SJCRH30 (cell line): ENCODE measurements around the gene ANKRD55. TPM values are rescaled to one million over a fixed set of nuclear protein-coding genes. Genes with fewer than 3 reads are reported as not detected.
"Not testable (repeated sequence)": the region's sequence is repeated elsewhere in the genome, so short reads cannot be mapped to it uniquely, and the experiment has no call there.

Experiments used
- DNase-seq, 2 experiments: peaks; one replicate each; pipeline ENCODE4 v3.0.0-alpha.2; 2015 to 2020
- H3K27ac ChIP-seq: fragments of 250-450 bp; sonication (Bioruptor Pico); 2 replicates; pipeline ENCODE4 v1.5.1; 2020; ENCODE audit warnings: mild to moderate bottlenecking, moderate library complexity
- H3K27me3 ChIP-seq: fragments of 250-450 bp; sonication (Bioruptor Pico); 2 replicates; pipeline ENCODE4 v1.5.1; 2020; ENCODE audit warnings: mild to moderate bottlenecking, moderate library complexity
- H3K36me3 ChIP-seq: fragments of 250-450 bp; sonication (Bioruptor Pico); 2 replicates; pipeline ENCODE4 v1.5.1; 2020; ENCODE audit warnings: mild to moderate bottlenecking, moderate library complexity
- H3K4me1 ChIP-seq: fragments of 250-450 bp; sonication (Bioruptor Pico); 2 replicates; pipeline ENCODE4 v1.5.1; 2020; ENCODE audit warnings: mild to moderate bottlenecking, moderate library complexity
- H3K4me3 ChIP-seq: fragments of 250-450 bp; sonication (Bioruptor Pico); 2 replicates; pipeline ENCODE4 v1.5.1; 2020; ENCODE audit warnings: mild to moderate bottlenecking, moderate library complexity
- H3K9me3 ChIP-seq: fragments of 250-450 bp; sonication (Bioruptor Pico); replicated peaks from 2 replicates; pipeline ENCODE4 v1.5.1; 2020; ENCODE audit warnings: mild to moderate bottlenecking, moderate library complexity
- total RNA-seq: library from RNA; depleted of rRNA; stranded (reverse); fragments of >200 nt; shearing (Covaris generic); gene quantifications from 2 replicates; pipeline ENCODE4 v1.2.3, GENCODE V29; 2014

The ANKRD55 gene
- total RNA-seq, 1 experiment from 2014 or later, result not detected

GRCh38 chr5:56110646-56111403 lies 122.3 kb downstream of the ANKRD55 start:
- no peak overlapping the region for H3K4me3 ChIP-seq
- DNase-seq, result no peak
- H3K27me3 ChIP-seq, result no peaks in the 10 kb centered on the region; the same call in 1 of the 2 replicates
- H3K27ac ChIP-seq, result no peak overlapping the region
- no peaks in the 10 kb centered on the region for H3K36me3 ChIP-seq
- no peaks in the 10 kb centered on the region for H3K4me1 ChIP-seq
- H3K9me3 ChIP-seq, result no peaks in the 10 kb centered on the region

- Histone ChIP-seq H3K27me3 (no peaks in the 10 kb centered on the region; the same call in 1 of the 2 replicates), H3K36me3 (no peaks in the 10 kb centered on the region), H3K9me3 (no peaks in the 10 kb centered on the region), H3K4me3 (no peak overlapping the region), H3K4me1 (no peaks in the 10 kb centered on the region), H3K27ac (no peak overlapping the region)
- no peak for DNase-seq
These were observed 124.9 kb downstream of the ANKRD55 start for GRCh38 chr5:56108246-56108645.

GRCh38 chr5:56106837-56107236 lies 126.3 kb downstream of the ANKRD55 start:
- no peak for DNase-seq
- Histone ChIP-seq H3K4me3 (no peak overlapping the region), H3K27me3 (no peaks in the 10 kb centered on the region), H3K36me3 (no peaks in the 10 kb centered on the region), H3K4me1 (no peaks in the 10 kb centered on the region), H3K27ac (no peak overlapping the region), H3K9me3 (no peaks in the 10 kb centered on the region)

- H3K4me1 ChIP-seq, result no peaks in the 10 kb centered on the region
- no peak for DNase-seq
- no peaks in the 10 kb centered on the region for H3K27me3 ChIP-seq
- H3K36me3 ChIP-seq, result no peaks in the 10 kb centered on the region
- H3K9me3 ChIP-seq, result no peaks in the 10 kb centered on the region
- no peak overlapping the region for H3K27ac ChIP-seq
- no peak overlapping the region for H3K4me3 ChIP-seq
These were observed 127.4 kb downstream of the ANKRD55 start for GRCh38 chr5:56105511-56106291.

GRCh38 chr5:56102889-56103288 lies 130.2 kb downstream of the ANKRD55 start:
- DNase-seq, result no peak
- H3K4me1 ChIP-seq, result no peaks in the 10 kb centered on the region
- H3K27me3 ChIP-seq, result no peaks in the 10 kb centered on the region
- no peak overlapping the region for H3K27ac ChIP-seq
- no peak overlapping the region for H3K4me3 ChIP-seq
- no peaks in the 10 kb centered on the region for H3K36me3 ChIP-seq
- H3K9me3 ChIP-seq, result no peaks in the 10 kb centered on the region

GRCh38 chr5:56102207-56102606 lies 130.9 kb downstream of the ANKRD55 start:
- not testable (repeated sequence) for H3K4me3 ChIP-seq, H3K27ac ChIP-seq, H3K36me3 ChIP-seq, H3K4me1 ChIP-seq, H3K27me3 ChIP-seq, H3K9me3 ChIP-seq, DNase-seq

- no peaks in the 10 kb centered on the region for H3K9me3 ChIP-seq
- H3K4me3 ChIP-seq, result no peak overlapping the region
- H3K4me1 ChIP-seq, result no peaks in the 10 kb centered on the region
- no peak overlapping the region for H3K27ac ChIP-seq
- no peak for DNase-seq
- H3K27me3 ChIP-seq, result no peaks in the 10 kb centered on the region
- H3K36me3 ChIP-seq, result no peaks in the 10 kb centered on the region
These were observed 131.9 kb downstream of the ANKRD55 start for GRCh38 chr5:56101180-56101579.

GRCh38 chr5:56100439-56101176 lies 132.5 kb downstream of the ANKRD55 start:
- Histone ChIP-seq H3K27me3 (no peaks in the 10 kb centered on the region), H3K4me1 (no peaks in the 10 kb centered on the region), H3K9me3 (no peaks in the 10 kb centered on the region), H3K36me3 (no peaks in the 10 kb centered on the region), H3K27ac (no peak overlapping the region), H3K4me3 (no peak overlapping the region)
- no peak for DNase-seq

GRCh38 chr5:56099346-56099745 lies 133.8 kb downstream of the ANKRD55 start:
- Histone ChIP-seq H3K4me3 (no peak overlapping the region), H3K27ac (no peak overlapping the region), H3K4me1 (no peaks in the 10 kb centered on the region), H3K27me3 (no peaks in the 10 kb centered on the region), H3K9me3 (no peaks in the 10 kb centered on the region), H3K36me3 (no peaks in the 10 kb centered on the region)
- no peak for DNase-seq

- no peak for DNase-seq
- H3K9me3 ChIP-seq, result no peaks in the 10 kb centered on the region
- no peak overlapping the region for H3K27ac ChIP-seq
- H3K36me3 ChIP-seq, result no peaks in the 10 kb centered on the region
- no peaks in the 10 kb centered on the region for H3K27me3 ChIP-seq
- H3K4me3 ChIP-seq, result no peak overlapping the region
- no peaks in the 10 kb centered on the region for H3K4me1 ChIP-seq
These were observed 136.1 kb downstream of the ANKRD55 start for GRCh38 chr5:56097055-56097454.

- no peak for DNase-seq
- Histone ChIP-seq H3K4me1 (no peaks in the 10 kb centered on the region), H3K9me3 (no peaks in the 10 kb centered on the region), H3K4me3 (no peak overlapping the region), H3K27ac (no peak overlapping the region), H3K27me3 (no peaks in the 10 kb centered on the region), H3K36me3 (no peaks in the 10 kb centered on the region)
These were observed 137.5 kb downstream of the ANKRD55 start for GRCh38 chr5:56095579-56096102.

- Histone ChIP-seq H3K36me3 (no peaks in the 10 kb centered on the region), H3K27me3 (no peaks in the 10 kb centered on the region), H3K4me3 (no peak overlapping the region), H3K27ac (no peak overlapping the region), H3K4me1 (no peaks in the 10 kb centered on the region), H3K9me3 (no peaks in the 10 kb centered on the region)
- DNase-seq, result no peak
These were observed 138.4 kb downstream of the ANKRD55 start for GRCh38 chr5:56094579-56095361.

GRCh38 chr5:56093970-56094369 lies 139.2 kb downstream of the ANKRD55 start:
- Histone ChIP-seq H3K36me3 (no peaks in the 10 kb centered on the region), H3K4me3 (no peak overlapping the region), H3K27me3 (no peaks in the 10 kb centered on the region), H3K9me3 (no peaks in the 10 kb centered on the region), H3K27ac (no peak overlapping the region), H3K4me1 (no peaks in the 10 kb centered on the region)
- no peak for DNase-seq

GRCh38 chr5:56092115-56092514 lies 141.0 kb downstream of the ANKRD55 start:
- Histone ChIP-seq H3K4me3 (no peak overlapping the region), H3K27ac (no peak overlapping the region), H3K27me3 (no peaks in the 10 kb centered on the region), H3K36me3 (no peaks in the 10 kb centered on the region), H3K9me3 (no peaks in the 10 kb centered on the region), H3K4me1 (no peaks in the 10 kb centered on the region)
- no peak for DNase-seq
